KG1 (cell line): ENCODE data around the gene FBXL3.
"Not testable (repeated sequence)": the region's sequence is repeated elsewhere in the genome, so short reads cannot be mapped to it uniquely, and the experiment has no call there.

Experiments
- DNase-seq: peaks from one replicate; lab custom pipeline; 2025; lab: John Stamatoyannopoulos, UW

The FBXL3 gene

DNA sequence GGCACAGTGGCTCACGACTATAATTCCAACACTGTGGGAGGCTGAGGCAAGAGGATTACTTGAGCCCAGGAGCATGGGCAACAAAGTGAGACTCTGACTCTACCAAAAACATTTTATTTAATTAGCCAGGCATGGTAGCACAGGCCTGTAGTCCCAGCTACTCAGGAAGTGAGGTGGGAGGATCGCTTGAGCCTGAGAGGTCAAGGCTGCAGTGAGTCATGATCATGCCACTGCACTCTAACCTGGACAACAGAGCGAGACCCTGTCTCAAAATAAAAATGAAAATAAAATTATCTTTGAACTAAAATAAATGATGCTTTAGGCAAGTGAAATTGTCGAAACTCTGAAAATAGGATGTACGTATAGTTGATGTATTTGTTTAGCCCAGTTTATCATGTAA lies 43.3 kb downstream of the FBXL3 start:
- DNase-seq, result no peak

DNA sequence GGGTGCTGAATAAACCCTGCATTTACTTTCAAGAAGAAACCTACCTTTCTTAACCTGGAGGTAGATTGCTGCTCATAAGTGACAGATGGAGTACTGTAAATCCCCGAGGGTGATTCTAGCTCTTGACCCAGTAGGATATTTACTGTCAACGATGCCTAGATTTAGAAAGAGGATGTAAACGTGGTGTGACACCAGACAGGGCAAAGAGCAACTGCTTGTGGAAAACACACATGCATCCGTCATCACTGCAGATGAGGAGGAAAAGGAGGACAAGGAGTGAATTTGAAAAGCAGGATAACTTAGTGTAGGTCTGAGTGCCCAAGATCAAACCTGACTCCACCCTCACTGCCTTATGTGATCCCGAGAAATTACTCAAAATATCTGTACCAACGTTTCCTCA lies 44.9 kb downstream of the FBXL3 start:
- DNase-seq, result no peak

DNA sequence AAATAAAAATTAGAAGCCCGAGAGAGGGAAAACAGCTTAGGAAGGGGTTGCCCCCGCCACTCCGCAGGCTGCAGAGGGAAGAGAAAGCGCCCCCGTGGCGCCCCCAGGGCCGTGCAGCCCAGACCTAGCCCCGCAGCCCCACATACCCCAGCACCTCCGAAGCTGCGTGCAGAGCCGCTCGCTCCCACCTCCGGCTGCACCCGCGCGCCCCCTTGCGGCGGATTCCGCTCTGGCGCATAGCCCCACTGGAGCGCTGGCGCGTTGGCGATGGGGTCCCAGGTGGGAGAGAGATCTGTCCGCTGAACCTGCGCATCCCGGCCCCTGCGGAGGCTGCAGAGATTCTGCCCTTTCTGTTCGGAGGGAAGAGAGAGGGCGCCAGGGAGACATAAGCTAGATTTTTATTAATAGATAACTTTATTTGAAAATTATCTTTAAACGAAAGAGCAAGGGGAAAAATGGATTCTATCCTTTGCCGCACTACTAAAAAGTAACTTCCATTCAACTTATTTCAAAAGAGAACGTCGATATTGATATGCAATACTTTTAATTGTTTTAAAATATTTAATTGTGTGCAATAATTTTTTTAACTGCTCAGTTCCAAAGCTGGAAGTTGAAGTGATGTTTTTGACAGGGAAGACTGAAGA lies 46.8 kb downstream of the FBXL3 start:
- peak; percentile 55 for DNase-seq

DNA sequence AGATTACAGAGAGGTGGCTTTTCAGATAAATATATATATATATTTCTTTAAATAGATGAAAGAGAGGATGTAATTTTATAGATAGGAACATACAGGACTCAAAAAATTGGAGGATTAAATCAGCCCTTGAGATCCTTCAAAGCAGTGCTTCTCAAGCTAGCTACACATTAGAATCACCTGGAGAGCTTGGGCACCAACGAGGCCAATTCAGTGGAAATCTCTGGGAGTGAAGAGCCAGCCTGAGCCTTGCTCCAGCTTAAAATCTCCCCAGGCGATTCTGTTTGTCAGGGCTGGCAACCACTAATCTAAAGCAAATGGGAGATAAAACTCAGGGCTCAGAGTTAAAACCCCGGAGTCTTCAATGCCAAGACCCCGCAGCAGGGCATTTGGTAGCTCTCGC lies 50.0 kb downstream of the FBXL3 start:
- no peak for DNase-seq

DNA sequence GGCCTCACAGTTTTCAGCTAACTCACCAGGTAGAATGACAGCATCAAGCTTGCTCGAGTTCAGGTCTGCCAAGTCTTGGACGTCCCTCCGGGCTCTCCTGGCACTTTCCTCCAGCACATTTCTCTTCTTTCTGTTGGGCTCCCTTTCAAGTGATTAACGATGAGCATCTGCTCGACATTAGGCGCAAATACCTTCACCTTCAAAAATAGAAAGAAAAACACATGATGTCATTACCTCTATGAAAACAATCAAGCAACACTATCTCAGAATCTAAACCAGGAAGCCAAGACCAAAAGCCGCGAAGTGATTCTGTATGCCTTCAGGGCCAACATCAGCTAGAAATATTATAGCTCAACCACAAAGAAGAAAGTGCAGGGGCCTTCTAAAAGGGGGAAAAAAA lies 50.5 kb downstream of the FBXL3 start:
- DNase-seq, result no peak

DNA sequence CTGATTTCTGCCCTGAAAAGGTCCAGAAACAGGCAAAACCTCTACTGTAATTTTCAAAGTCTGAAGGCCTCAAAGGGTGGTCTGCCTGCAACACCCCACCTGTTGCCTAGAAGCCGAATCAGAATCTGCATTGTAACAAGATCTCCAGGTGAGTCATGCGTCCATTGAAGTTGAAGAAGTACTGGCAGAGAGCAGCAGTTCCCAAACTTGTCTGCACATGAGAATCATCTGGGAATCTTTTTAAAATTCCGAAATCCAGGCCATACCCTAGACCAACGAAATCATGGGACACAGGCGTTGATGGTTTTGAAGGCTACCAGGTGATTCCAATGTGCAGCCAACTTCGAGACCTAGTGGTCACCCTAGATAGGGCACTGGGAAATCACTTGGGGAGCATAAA lies 51.1 kb downstream of the FBXL3 start:
- DNase-seq, result no peak

DNA sequence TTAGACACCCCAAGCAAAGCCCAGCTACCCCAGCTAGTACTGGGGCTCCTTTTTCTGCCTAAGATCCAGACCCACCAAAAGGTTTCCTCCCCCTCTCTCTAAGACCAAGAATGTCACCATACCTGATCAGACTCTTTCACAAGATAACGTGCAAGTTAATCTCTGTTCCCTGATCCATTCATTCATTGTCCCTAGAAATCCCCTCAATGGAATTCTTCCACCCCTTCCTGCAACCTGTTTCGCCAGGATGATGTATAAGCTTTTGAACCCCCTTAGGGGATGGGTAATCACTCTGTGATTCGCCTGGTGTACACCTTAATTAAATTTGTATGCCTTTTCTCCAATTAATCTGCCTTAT lies 52.4 kb downstream of the FBXL3 start:
- no peak for DNase-seq

DNA sequence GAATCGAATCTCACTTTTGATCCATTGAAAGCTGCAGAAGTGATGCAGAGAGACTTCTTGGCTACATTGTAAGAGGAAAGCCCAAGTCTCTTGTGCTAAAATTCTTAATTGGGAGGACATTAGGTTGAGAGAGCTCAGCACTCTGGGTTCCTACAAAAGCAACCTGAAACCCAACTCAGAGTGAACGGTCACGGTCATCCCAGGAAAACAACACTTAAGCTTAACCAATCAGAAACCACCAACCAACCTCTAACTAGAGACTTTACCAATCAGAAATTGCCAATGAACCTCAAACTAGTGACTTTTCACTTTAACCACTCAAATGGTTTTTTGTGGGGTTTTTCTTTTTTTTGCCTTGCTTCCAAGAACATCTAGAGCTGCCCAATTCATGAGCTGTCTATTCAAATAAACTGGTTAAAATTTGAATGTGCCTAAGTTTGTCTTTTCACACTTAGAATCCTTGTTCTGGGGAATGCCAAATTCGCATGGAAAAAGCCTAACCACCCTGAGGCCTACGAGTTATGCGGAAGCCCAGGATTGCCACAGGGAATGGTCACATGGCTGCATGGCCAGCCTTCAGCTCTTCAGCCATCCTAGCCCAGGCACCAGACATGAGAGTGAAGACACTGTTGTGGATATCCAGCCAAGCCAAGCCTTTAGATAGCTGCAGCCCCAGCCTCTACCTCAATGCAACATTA lies 52.9 kb downstream of the FBXL3 start:
- DNase-seq, result no peak

DNA sequence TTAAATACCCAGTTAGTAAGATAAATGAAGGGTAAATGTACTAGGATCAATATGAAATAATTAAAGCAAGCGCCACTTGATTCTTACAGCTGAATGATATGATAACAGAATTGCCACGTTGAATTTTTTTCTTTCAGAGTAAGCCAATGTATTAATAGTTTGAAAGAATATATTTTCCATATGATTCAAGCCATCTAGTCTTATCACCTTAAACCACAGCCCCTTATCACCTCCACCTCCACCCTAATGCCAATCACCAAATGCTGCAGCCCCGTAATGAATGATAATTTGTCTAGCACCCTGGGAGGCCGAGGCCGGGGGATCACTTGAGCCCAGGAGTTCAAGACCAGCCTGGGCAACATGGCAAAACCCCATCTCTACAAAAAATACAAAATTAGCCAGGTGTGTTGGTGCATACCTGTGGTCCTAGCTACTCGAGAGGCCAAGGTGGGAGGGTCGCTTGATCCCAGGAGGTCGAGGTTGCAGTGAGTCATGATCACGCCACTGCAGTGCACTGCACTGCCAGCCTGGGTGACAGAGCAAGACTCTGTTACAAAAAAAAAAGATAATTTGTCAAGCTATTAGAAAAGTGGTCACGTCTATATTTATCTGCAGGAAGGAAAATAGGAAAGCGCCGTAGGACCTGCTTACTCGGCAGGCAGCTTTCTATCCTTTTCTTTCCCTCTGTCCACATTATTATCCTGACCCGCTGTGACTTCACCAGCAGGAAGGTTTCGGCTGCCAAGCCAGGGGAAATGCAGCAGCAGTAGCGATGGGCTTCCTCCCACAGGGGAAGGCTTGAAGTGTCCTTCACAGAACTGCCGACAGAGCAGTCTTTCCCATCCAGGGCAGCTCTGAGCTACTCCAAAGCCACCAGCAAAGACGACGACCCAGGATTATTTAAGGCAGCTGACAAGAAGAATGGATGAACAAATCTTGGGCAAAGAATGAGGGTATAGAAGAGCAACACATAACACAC lies 54.8 kb downstream of the FBXL3 start:
- no peak for DNase-seq

DNA sequence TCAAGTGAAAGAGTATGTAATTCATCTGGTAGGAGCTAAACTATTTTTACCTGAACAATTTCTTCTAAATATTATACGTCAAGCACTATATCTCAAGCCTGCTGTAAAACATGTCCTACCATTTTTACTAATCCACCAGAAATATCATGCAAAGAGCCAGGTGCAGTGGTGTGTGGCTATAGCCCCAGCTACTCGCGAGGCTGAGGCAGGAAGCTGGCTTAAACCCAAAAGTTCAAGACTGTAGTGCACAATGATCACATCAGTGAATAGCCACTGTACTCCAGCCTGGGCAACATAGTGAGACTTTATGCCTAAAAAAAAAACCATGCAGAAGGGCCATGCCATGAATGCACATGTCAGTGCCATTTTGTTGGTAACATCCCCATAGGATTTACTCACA lies 55.7 kb downstream of the FBXL3 start:
- DNase-seq, result no peak

DNA sequence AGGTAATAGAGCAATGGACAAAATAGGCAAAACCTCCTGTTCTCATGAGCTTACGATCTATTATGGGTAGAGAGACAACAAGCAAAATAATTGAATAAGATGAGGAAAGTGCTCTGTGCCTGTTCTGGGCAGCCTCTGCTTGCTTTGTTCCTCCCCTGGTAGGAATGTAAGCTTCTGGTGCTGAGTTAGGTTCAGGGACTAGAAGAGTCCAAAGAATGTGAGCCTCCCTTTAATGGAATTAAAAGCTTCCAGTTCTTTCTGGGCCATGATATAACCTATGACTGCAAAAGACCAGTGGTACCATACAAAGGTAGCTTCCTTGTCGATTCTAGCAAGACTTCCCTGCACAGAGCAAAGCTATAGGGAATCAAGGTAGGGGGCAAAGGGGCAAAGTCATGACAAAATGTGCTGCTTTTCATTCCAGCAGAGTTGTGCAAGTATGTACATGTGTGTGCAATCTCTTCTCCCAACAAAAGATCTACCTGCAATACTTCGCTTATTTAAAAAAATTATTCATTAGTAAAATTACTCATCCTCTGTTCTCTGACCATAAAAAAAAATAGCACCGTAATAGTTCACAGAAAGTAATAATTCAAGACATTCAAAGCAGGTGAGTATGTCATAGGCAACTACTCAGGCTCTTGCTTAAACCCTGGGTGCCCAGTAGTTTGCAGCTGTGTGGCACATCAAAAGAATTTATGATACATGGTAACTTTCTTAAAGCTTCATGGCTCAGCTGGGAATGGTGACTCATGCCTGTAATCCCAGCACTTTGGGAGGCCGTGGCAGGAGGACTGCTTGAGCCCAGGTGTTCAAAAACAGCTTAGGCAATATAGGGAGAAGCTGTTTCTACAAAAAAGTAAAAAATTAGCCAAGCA lies 57.2 kb downstream of the FBXL3 start:
- no peak for DNase-seq

DNA sequence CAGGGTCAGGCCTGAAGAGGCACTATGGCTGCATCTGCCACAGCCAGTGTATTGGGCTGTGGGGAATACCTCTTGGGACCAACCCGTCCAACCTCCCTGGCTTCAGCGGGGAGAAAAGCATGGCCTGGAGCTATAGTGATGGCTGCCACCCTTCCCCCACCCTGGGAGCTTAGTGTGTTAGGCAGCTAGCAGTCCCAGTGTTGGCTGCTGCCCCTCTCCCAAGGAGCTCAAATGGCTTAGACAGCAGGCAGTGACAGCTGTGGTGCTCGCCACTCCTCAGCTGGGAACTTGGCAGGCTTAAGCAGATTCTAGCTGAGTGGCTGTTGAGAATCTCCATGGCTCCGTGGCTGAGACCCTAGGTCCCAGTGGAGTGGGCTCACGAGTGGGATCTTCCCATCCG lies 58.9 kb downstream of the FBXL3 start:
- no peak for DNase-seq

DNA sequence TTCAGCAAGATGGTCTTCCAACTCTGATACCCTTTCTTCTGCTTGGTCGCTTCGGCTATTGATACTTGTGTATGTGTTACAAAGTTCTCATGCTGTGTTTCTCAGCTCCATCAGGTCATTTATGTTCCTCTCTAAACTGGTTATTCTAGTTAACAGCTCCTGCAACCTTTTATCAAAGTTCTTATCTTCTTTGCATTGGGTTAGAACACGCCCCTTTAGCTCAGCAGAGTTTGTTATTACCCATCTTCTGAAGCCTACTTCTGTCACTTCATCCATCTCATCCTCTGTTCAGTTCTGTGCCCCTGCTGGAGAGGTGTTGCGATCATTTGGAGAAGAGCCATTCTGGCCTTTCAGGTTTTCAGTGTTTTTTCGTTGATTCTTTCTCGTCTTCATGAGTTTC lies 59.9 kb downstream of the FBXL3 start:
- no peak for DNase-seq

DNA sequence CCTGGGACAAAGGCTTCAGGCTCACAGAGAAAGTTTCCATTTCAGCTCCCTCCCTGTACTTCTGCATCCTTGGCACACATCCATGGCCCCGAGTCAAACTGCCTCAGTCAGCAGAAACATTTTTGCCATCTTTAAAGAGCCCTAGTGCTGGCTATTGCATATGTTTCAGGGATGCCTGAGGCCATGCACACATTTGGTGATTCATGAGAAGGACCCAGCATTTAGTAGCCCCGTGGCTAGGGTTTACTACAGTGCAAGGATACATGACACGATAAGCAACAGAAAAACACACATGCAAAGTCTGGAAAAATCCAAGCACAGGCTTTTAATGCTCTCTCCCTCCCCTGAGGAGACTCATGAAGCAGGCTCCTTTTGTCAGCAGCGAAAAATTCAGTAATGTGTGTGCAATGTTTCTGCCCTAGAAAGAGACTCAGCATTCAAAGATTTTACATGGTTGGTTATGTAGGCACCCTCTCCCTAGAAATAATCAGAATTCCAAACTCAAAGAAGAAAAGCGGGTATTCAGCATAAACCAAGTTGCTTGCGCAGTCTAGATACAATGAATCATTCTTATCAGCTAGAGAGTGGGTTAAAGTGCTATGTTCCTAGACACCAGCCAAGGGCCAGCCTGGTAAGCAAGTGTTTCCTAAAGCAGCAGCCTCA lies 61.1 kb downstream of the FBXL3 start:
- DNase-seq, result no peak

DNA sequence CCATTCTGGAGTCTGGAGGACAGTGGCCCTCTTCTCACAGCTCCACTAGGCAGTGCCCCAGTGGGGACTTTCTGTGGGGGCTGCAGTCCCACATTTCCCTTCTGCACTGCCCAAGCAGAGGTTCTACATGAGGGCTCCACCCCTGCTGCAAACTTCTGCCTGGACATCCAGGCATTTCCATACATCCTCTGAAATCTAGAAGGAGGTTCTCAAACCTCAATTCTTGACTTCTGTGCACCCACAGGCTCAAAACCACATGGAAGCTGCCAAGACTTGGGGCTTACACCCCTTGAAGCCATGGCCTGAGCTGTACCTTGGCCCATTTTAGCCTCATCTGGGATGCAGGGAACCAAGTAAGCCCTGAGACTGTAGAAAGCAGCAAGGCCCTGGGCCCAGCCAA lies 67.2 kb downstream of the FBXL3 start:
- DNase-seq, result not testable (repeated sequence)

DNA sequence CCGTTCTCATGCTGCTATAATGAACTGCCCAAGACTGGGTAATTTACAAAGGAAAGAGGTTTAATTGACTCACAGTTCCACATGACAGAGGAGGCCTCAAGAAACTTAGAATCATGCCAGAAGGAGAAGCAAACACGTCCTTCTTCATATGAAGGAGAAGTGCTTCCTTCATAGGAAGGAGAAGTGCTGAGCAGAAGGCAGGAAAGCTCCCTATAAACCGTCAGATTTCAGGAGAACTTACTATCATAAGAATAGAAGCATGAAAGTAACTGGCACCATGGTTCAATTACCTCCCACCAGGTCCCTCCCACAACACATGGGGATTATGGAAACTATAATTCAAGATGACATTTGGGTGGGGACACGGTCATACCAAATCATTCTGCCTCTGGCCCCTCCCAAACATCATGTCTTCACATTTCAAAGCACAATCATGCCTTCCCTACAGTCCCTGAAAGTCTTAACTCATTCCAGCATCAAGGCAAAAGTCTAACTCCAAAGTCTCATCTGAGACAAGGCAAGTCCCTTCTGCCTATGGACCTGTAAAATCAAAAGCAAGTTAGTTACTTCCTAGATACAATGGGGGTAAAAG lies 68.0 kb downstream of the FBXL3 start:
- no peak for DNase-seq

DNA sequence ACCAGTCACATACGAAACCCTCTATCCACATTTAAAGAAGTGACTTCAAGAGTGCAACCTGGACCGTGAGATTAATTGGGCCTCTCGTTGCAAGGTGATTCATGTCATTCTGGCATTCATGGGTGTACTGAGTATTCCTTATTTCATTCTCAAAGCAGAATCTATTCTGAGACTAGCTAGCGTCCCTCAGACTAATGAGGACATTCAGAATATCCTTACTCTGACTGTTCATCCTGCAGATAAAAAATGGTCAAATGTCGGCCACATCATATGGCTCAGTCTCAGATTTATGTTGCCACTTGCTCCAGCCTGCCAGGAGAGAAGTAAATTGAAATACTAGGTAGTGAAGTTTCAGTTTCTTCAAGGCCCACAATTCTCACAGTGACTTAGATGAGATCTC lies 71.3 kb downstream of the FBXL3 start:
- no peak for DNase-seq
